Panc1 (cell line): ENCODE measurements around the gene DNAJC5G. TPM values are rescaled to one million over a fixed set of nuclear protein-coding genes. Genes with fewer than 3 reads are reported as not detected.

ENCODE experiments used
- ATAC-seq: fragments of 200-7000 bp; cut with Tn5 transposase; 2 replicates; pipeline ENCODE4 v1.9.1; 2020; ENCODE audit warnings: mild to moderate bottlenecking, moderate library complexity
- BruUV-seq: library from RNA; stranded (reverse); fragments of 400-500 nt; replicated peaks from 2 replicates; lab custom pipeline; 2021; lab: Mats Ljungman, UMichigan
- CTCF ChIA-PET: fragments of 300-600 bp; sonication (Branson Sonifier 250); formaldehyde crosslinking; loops from one replicate; lab custom pipeline; 2022; ENCODE audit warnings: antibody characterized with exemption; lab: Charles Lee
- POLR2A ChIA-PET: fragments of 300-600 bp; sonication (Branson Sonifier 250); formaldehyde crosslinking; loops from one replicate; lab custom pipeline; 2022; ENCODE audit warnings: antibody characterized with exemption; lab: Charles Lee
- DNase-seq: peaks from one replicate; pipeline ENCODE4 v3.0.0-alpha.2; 2010; ENCODE audit warnings: low read depth, low spot score
- H3K27ac ChIP-seq: 2 replicates; pipeline ENCODE4 v1.5.1; 2011; ENCODE audit warnings: mild to moderate bottlenecking, low read length, inconsistent platforms
- H3K27me3 ChIP-seq: fragments of 200-500 bp; sonication (Bioruptor generic); 2 replicates; pipeline ENCODE4 v1.6.0; 2014; ENCODE audit warnings: low read length, inconsistent platforms; ENCODE audit not compliant: control insufficient read depth, insufficient read depth
- H3K36me3 ChIP-seq: fragments of 200-500 bp; sonication (Bioruptor generic); 2 replicates; pipeline ENCODE4 v1.5.1; 2014; ENCODE audit warnings: inconsistent platforms, mild to moderate bottlenecking, low read length, moderate library complexity; ENCODE audit not compliant: control insufficient read depth, insufficient read depth
- H3K4me1 ChIP-seq: 2 replicates; pipeline ENCODE4 v1.5.1; 2011; ENCODE audit warnings: inconsistent platforms, mild to moderate bottlenecking, low read length, moderate library complexity; ENCODE audit not compliant: control insufficient read depth, insufficient read depth
- H3K4me3 ChIP-seq, 2 experiments: 2 replicates each; pipeline ENCODE4 v1.5.1; 2011 to 2012; ENCODE audit warnings: low read depth in 2 of 2, low read length in 2 of 2, mild to moderate bottlenecking in 2 of 2, inconsistent platforms in 1 of 2, moderate library complexity in 1 of 2
- H3K9me3 ChIP-seq: fragments of 200-500 bp; sonication (Bioruptor generic); 2 replicates; pipeline ENCODE4 v1.5.1; 2014; ENCODE audit warnings: low read depth, mild to moderate bottlenecking, inconsistent platforms, low read length, moderate library complexity; ENCODE audit not compliant: control insufficient read depth, insufficient read depth
- CTCF ChIP-seq: fragments of 450-650 bp; IDR thresholded peaks from 2 replicates; pipeline ENCODE4 v1.5.1; 2017; ENCODE audit warnings: mild to moderate bottlenecking
- POLR2AphosphoS5 ChIP-seq: IDR thresholded peaks from 2 replicates; pipeline ENCODE4 v1.6.1; 2012; ENCODE audit warnings: mild to moderate bottlenecking, low read depth, low read length, moderate library complexity
- REST ChIP-seq, 2 experiments: IDR thresholded peaks; 2 replicates each; pipeline ENCODE4 v1.6.1; 2011 to 2012; ENCODE audit warnings: low read depth in 2 of 2, control low read depth in 1 of 2, low read length in 1 of 2, mild to moderate bottlenecking in 1 of 2, moderate library complexity in 1 of 2; ENCODE audit not compliant: insufficient read depth in 1 of 2
- SIN3A ChIP-seq: IDR thresholded peaks from 2 replicates; pipeline ENCODE4 v1.6.1; 2012; ENCODE audit warnings: low read depth, mild to moderate bottlenecking, low read length, moderate library complexity, borderline replicate concordance; ENCODE audit not compliant: insufficient read depth
- TCF7L2 ChIP-seq: IDR thresholded peaks from 2 replicates; pipeline ENCODE4 v1.6.1; 2011; ENCODE audit warnings: mild to moderate bottlenecking, low read depth, low read length, inconsistent platforms
- in situ Hi-C: cut with HindIII; loops from 2 replicates; pipeline ENCODE4 v1.10.0; 2016; ENCODE audit warnings: low sequenced_read_pairs, low pct_unique_long_range_greater_than_20kb
- intact Hi-C: fragments of 100-400 bp; cut with micrococcal nuclease; formaldehyde crosslinking; loops from one replicate; pipeline ENCODE4 v1.10.0; 2022; ENCODE audit not compliant: unreplicated experiment
- total RNA-seq: library from RNA; stranded (reverse); gene quantifications from one replicate; pipeline ENCODE4 v1.2.1, GENCODE V29; 2021; ENCODE audit not compliant: unreplicated experiment

Gene DNAJC5G
- total RNA-seq, 1 experiment from 2014 or later: not detected

GRCh38 chr2:27236626-27237025, 38.6 kb upstream of the DNAJC5G start:
- Histone ChIP-seq H3K4me1 (no peaks in the 10 kb centered on the region), H3K9me3 (no peaks in the 10 kb centered on the region), H3K4me3 (no peak overlapping the region), H3K27ac (no peak overlapping the region), H3K36me3 (peaks cover 44% of the 10 kb centered on the region), H3K27me3 (no peaks in the 10 kb centered on the region)
- ChIA-PET POLR2A (no interaction called here), CTCF (no interaction called here)
- TF ChIP-seq SIN3A (no peak), CTCF (no peak), TCF7L2 (no peak), POLR2AphosphoS5 (no peak), REST (IDR thresholded peaks at IDR 0.05; ENCODE audit: insufficient read depth in 1 of 2, low read depth in 2 of 2, low read length in 1 of 2) (no peak)
- no TSS peak for BruUV-seq
- in situ Hi-C loops: no loop called here
- ATAC-seq (no peak), DNase-seq (no peak)
- intact Hi-C loops: no loop called here

GRCh38 chr2:27237341-27237945, 37.8 kb upstream of the DNAJC5G start:
- BruUV-seq: no TSS peak
- no peak for ATAC-seq

More at GRCh38 chr2:27237341-27237945, 37.8 kb upstream of the DNAJC5G start:
- in situ Hi-C loops: no loop called here
- no peak overlapping the region for H3K27ac ChIP-seq
- intact Hi-C loops: no loop called here
- peaks cover 39% of the 10 kb centered on the region for H3K36me3 ChIP-seq
- no peaks in the 10 kb centered on the region for H3K9me3 ChIP-seq
- CTCF ChIA-PET: no interaction called here
- H3K4me3 ChIP-seq: no peak overlapping the region
- POLR2A ChIA-PET: no interaction called here
- no peaks in the 10 kb centered on the region for H3K4me1 ChIP-seq
- no peak for DNase-seq
- TF ChIP-seq SIN3A (no peak), POLR2AphosphoS5 (no peak), TCF7L2 (no peak), CTCF (no peak), REST (IDR thresholded peaks at IDR 0.05; ENCODE audit: insufficient read depth in 1 of 2, low read depth in 2 of 2, low read length in 1 of 2) (no peak)
- H3K27me3 ChIP-seq: no peaks in the 10 kb centered on the region
